Measurements from ENCODE around the gene MBTD1.
A peak's percentile ranks its signal among the peaks of the same experiment; 100 is the strongest.
"Not testable (repeated sequence)": the region's sequence is repeated elsewhere in the genome, so short reads cannot be mapped to it uniquely, and the experiment has no call there.

Gene MBTD1

DNA sequence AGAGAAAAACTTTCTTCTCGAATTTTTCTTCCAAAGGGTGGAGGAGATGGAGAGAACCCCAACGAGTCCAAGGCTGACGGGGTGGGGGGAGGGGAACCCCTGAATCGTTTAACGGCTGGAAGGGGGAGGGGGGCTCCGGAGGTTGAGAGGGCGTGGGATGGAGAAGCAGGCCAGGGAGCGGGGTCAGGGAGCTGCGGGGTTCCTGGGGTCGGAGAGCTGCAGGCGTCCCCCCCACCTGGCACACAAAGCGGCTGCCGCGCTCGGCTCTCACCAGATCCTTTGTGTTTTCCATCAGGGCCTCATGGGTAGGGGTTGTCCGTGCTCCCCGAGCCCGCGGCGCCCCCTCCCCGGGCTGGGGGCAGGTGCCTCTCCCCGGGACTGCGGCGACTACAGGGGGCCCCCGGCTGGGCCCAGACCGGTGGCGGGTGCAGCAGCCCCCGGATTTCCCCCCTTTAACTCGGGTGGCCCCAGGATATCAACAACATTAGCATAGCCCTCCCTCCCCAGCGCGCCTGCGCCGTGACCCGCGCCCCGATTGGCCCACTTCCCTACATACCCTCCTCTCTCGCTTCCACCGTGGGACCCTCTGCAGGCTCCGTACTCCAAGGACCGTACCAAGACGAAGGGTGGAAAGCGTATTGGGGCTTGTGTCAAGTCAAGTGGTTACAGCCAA, at the start of gene MBTD1:
TSS of gene MBTD1 (minus strand) at position 486 of the 673 bp plus-strand sequence. CDS start 34,888 bp downstream, outside the sequence.
- Histone ChIP-seq H3K9ac (ENCODE audit: low read depth, low read length) (peak within 1 kb of the TSS; percentile 99), H3K27me3 (ENCODE audit: insufficient read depth, low read length) (no peaks in the 10 kb centered on the region), H3K36me3 (ENCODE audit: insufficient read depth, low read depth, low read length) (peaks cover 60% of the 10 kb centered on the region), H3K4me3 (ENCODE audit: low read length) (peak within 1 kb of the TSS; percentile 100), H3K27ac (ENCODE audit: low read length) (peak within 1 kb of the TSS; percentile 100), H3K9me3 (ENCODE audit: insufficient read depth, low read depth, low read length) (no peaks in the 10 kb centered on the region), H3K4me1 (ENCODE audit: insufficient read depth, low read length) (peaks cover 5% of the 10 kb centered on the region; the same call in 1 of the 2 replicates)

DNA sequence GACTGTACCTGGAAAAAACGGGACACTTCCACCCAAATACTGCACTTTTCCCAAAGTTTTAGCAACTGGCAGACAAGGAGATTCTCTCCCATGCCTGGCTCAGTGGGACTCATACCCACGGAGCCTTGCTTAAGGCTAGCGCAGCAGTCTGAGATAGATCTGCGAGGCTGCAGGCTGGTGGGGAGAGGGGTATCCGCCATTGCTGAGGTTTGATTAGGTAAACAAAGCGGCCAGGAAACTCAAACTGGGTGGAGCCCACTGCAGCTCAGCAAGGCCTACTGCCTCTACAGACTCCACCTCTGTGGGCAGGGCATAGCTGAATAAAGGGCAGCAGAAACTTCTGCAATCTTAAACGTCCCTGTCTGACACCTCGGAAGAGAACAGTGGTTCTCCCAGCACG, 45.3 kb upstream of the MBTD1 start:
- no peaks in the 10 kb centered on the region for H3K36me3 ChIP-seq (ENCODE audit: insufficient read depth, low read depth, low read length)
- H3K9me3 ChIP-seq (ENCODE audit: insufficient read depth, low read depth, low read length) = peaks cover 9% of the 10 kb centered on the region; the same call in 1 of the 2 replicates
- peaks cover 15% of the 10 kb centered on the region; the same call in 1 of the 2 replicates for H3K4me1 ChIP-seq (ENCODE audit: insufficient read depth, low read length)
- H3K4me3 ChIP-seq (ENCODE audit: low read length) = no peak overlapping the region
- no peak overlapping the region for H3K27ac ChIP-seq (ENCODE audit: low read length)
- no peaks in the 10 kb centered on the region for H3K27me3 ChIP-seq (ENCODE audit: insufficient read depth, low read length)
- H3K9ac ChIP-seq (ENCODE audit: low read depth, low read length) = no peak overlapping the region

DNA sequence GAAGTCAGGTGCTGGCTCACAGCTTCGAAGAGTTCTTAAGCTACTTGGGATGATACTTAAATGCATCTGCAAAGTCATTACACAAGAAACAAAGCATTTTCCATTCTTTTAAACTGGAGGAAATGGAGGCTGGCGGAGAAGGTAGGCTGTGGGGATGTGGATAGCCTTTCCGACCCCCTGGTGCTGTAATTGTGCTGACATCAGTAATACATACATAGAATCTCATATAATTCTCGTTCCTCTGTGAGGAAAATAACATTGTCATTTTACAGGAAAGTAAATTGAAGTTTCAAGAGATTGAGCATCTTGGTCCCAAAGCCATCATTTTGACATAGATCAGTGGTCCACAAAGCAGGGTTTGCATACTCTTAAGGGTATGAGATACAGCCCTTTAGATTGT, 40.0 kb upstream of the MBTD1 start:
- peaks cover 15% of the 10 kb centered on the region; the same call in 1 of the 2 replicates for H3K4me1 ChIP-seq (ENCODE audit: insufficient read depth, low read length)
- H3K9ac ChIP-seq (ENCODE audit: low read depth, low read length) = no peak overlapping the region
- no peak overlapping the region for H3K4me3 ChIP-seq (ENCODE audit: low read length)
- H3K36me3 ChIP-seq (ENCODE audit: insufficient read depth, low read depth, low read length) = peaks cover 34% of the 10 kb centered on the region
- H3K27ac ChIP-seq (ENCODE audit: low read length) = no peak overlapping the region
- no peaks in the 10 kb centered on the region for H3K27me3 ChIP-seq (ENCODE audit: insufficient read depth, low read length)
- 0 out of 2 replicates have a peak, but pooled peaks cover 1% of the 10 kb centered on the region for H3K9me3 ChIP-seq (ENCODE audit: insufficient read depth, low read depth, low read length)

DNA sequence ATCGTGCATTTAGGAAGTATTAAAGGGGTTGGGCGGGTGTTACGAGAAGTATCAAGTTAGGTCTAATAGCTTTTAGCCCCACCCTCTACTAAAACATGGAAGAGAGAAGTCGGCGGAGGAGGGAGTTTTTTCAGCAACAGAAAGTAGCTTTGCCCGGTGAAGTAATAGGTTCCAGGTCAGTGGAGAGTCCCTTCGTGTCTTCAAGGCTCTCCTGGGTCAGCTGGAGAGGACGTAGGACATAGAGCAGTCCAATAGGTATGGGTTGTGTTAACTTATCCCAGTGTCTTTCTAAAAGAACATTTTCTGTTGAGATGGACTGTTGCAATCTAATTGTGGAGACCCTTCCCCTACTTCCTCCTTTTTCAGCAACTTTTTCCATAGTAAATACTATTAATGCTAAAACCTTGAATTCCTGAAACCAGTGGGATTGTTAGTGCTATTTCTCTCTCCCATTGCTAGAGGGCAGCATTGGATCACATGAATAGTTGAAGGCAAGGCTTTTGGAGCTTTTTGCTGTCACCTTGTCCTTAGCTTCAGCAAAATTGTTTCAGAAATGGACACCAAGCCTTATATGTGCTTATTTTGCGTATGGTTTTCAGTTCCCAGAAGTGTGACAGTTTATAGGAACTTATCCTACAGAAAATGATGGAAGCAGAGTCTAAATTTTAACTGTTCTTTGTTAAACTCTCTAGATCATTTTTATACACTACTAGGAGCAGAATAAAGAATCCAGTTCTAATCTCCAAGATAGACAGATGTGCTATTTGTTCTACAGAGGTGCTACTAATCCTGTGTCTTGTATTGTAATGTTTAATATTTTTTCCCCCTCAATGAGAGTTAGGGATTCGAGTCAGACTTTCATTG, 38.9 kb upstream of the MBTD1 start:
- H3K9ac ChIP-seq (ENCODE audit: low read depth, low read length) = no peak overlapping the region
- H3K27me3 ChIP-seq (ENCODE audit: insufficient read depth, low read length) = no peaks in the 10 kb centered on the region
- no peak overlapping the region for H3K4me3 ChIP-seq (ENCODE audit: low read length)
- peaks cover 41% of the 10 kb centered on the region for H3K36me3 ChIP-seq (ENCODE audit: insufficient read depth, low read depth, low read length)
- no peak overlapping the region for H3K27ac ChIP-seq (ENCODE audit: low read length)
- peaks cover 15% of the 10 kb centered on the region; the same call in 1 of the 2 replicates for H3K4me1 ChIP-seq (ENCODE audit: insufficient read depth, low read length)
- no peaks in the 10 kb centered on the region for H3K9me3 ChIP-seq (ENCODE audit: insufficient read depth, low read depth, low read length)

DNA sequence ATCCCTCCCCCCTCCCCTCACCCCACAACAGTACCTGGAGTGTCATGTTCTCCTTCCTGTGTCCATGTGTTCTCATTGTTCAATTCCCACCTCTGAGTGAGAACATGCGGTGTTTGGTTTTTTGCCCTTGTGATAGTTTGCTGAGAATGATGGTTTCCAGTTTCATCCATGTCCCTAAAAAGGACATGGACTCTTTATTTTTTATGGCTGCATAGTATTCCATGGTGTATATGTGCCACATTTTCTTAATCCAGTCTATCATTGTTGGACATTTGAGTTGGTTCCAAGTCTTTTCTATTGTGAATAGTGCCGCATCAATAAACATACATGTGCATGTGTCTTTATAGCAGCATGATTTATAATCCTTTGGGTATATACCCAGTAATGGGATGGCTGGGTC, 34.5 kb upstream of the MBTD1 start:
- H3K36me3 ChIP-seq (ENCODE audit: insufficient read depth, low read depth, low read length) = peaks cover 80% of the 10 kb centered on the region
- not testable (repeated sequence) for H3K4me3 ChIP-seq (ENCODE audit: low read length); H3K9me3 ChIP-seq (ENCODE audit: insufficient read depth, low read depth, low read length); H3K4me1 ChIP-seq (ENCODE audit: insufficient read depth, low read length); H3K27me3 ChIP-seq (ENCODE audit: insufficient read depth, low read length); H3K9ac ChIP-seq (ENCODE audit: low read depth, low read length); H3K27ac ChIP-seq (ENCODE audit: low read length)

DNA sequence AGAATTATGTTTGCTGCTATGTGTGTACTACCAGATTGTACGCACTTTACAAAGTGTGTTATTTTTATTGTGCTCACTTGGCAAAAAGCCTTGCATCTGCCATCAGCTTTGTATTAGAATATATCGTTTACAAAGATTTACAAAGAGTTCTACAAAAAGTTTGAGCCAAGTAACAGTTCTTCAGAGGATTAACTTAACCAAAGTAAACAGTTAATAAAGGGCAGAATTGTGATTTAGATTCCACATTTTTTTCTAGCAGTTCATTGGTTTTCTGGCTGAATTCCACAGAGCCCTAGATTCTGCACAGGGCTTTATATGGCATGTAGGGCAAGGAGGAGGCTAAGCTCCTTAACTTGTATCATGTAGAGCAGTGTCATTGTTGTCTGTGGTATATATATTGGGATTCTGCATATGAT, 29.9 kb upstream of the MBTD1 start:
- no peaks in the 10 kb centered on the region for H3K27me3 ChIP-seq (ENCODE audit: insufficient read depth, low read length)
- no peaks in the 10 kb centered on the region for H3K9me3 ChIP-seq (ENCODE audit: insufficient read depth, low read depth, low read length)
- peaks cover 95% of the 10 kb centered on the region for H3K36me3 ChIP-seq (ENCODE audit: insufficient read depth, low read depth, low read length)
- no peak overlapping the region for H3K9ac ChIP-seq (ENCODE audit: low read depth, low read length)
- no peak overlapping the region for H3K4me3 ChIP-seq (ENCODE audit: low read length)
- peaks cover 9% of the 10 kb centered on the region; the same call in 1 of the 2 replicates for H3K4me1 ChIP-seq (ENCODE audit: insufficient read depth, low read length)
- H3K27ac ChIP-seq (ENCODE audit: low read length) = no peak overlapping the region

DNA sequence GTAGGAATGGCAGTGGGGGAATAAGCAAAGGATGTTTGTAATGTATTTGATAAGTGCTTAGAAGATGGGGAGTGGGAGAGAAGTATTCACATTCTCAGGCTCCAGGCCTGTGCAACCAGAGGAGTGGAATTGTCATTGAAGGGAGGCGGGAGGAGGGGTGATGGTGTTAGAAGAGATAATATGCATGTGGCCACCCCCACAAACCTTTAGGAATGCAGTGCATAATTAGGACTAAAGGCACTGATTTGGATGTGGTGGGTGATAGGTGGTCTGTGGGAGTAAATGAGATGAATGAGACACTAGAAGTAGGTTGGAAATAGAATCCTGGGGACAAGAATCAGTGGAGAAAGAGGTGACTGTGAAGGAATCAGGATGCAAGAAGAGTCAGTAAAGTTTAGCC, 27.6 kb upstream of the MBTD1 start:
- peaks cover 9% of the 10 kb centered on the region; the same call in 1 of the 2 replicates for H3K4me1 ChIP-seq (ENCODE audit: insufficient read depth, low read length)
- peaks cover 97% of the 10 kb centered on the region for H3K36me3 ChIP-seq (ENCODE audit: insufficient read depth, low read depth, low read length)
- no peaks in the 10 kb centered on the region for H3K9me3 ChIP-seq (ENCODE audit: insufficient read depth, low read depth, low read length)
- H3K27me3 ChIP-seq (ENCODE audit: insufficient read depth, low read length) = no peaks in the 10 kb centered on the region
- no peak overlapping the region for H3K9ac ChIP-seq (ENCODE audit: low read depth, low read length)
- no peak overlapping the region for H3K27ac ChIP-seq (ENCODE audit: low read length)
- no peak overlapping the region for H3K4me3 ChIP-seq (ENCODE audit: low read length)

DNA sequence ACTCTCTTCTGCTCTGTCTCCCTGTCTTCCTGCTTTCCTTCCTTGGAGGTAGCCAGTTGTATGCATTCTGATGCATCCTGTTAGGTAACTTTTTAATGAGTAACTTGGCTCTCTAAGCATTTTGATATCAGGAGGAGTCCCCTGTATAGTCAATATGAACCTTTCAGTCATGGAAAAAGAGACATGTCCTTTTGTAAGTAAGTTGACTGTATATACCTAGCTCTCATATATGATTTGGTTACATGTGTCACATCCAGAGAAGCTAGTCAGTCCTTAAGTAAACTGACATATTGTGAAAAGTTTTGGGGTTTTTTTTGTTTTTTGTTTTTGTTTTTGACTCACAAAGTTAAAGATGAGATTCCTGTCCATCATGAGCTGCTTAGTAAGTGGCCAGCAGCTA, 19.3 kb upstream of the MBTD1 start:
- Histone ChIP-seq H3K27me3 (ENCODE audit: insufficient read depth, low read length) (no peaks in the 10 kb centered on the region), H3K4me1 (ENCODE audit: insufficient read depth, low read length) (no peaks in the 10 kb centered on the region), H3K9ac (ENCODE audit: low read depth, low read length) (no peak overlapping the region), H3K4me3 (ENCODE audit: low read length) (no peak overlapping the region), H3K9me3 (ENCODE audit: insufficient read depth, low read depth, low read length) (no peaks in the 10 kb centered on the region), H3K27ac (ENCODE audit: low read length) (no peak overlapping the region), H3K36me3 (ENCODE audit: insufficient read depth, low read depth, low read length) (peaks cover 98% of the 10 kb centered on the region)

DNA sequence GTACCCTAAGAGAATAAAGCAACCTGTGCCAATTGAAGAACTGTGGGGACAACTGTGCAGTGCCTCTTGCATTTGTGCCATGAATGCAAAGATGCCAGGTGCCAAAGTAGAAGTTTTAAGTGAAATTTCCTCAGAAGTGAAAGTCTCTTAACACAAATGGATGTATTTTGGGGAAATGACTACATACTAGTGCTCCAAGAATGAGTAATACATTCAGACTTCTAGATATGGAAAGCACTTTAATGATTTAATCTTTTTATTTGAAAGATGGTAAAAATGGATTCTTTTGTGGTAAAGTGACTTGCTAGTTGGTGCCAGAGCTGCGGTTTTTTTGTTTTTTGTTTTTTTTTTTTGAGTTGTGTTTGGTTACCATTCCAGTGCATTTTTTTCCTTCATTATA, 15.5 kb upstream of the MBTD1 start:
- Histone ChIP-seq H3K36me3 (ENCODE audit: insufficient read depth, low read depth, low read length) (peaks cover 98% of the 10 kb centered on the region), H3K9me3 (ENCODE audit: insufficient read depth, low read depth, low read length) (no peaks in the 10 kb centered on the region), H3K27me3 (ENCODE audit: insufficient read depth, low read length) (no peaks in the 10 kb centered on the region), H3K9ac (ENCODE audit: low read depth, low read length) (no peak overlapping the region), H3K4me3 (ENCODE audit: low read length) (no peak overlapping the region), H3K4me1 (ENCODE audit: insufficient read depth, low read length) (no peaks in the 10 kb centered on the region), H3K27ac (ENCODE audit: low read length) (no peak overlapping the region)

DNA sequence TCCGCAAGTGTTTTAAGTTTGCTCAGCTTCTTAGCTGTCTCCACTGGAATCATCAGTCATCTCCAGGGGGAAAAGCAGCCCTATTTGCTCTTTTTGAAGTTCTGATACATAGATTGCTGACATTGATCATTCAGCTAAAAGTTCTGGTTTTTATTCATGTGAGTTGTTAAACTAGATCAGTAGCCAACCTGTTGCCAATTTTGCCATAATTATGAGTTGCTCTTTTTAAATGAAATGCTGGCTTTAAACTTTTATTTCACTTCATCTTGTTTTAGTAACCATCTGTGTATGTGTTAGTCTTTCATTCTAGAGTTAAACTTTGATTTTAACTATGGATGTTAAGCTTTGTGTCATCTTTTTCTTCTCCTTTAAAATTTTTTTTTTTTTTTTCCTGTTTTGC, 13.0 kb upstream of the MBTD1 start:
- no peaks in the 10 kb centered on the region for H3K4me1 ChIP-seq (ENCODE audit: insufficient read depth, low read length)
- no peaks in the 10 kb centered on the region for H3K27me3 ChIP-seq (ENCODE audit: insufficient read depth, low read length)
- H3K9ac ChIP-seq (ENCODE audit: low read depth, low read length) = no peak overlapping the region
- H3K4me3 ChIP-seq (ENCODE audit: low read length) = no peak overlapping the region
- H3K36me3 ChIP-seq (ENCODE audit: insufficient read depth, low read depth, low read length) = peaks cover 97% of the 10 kb centered on the region
- no peaks in the 10 kb centered on the region for H3K9me3 ChIP-seq (ENCODE audit: insufficient read depth, low read depth, low read length)
- no peak overlapping the region for H3K27ac ChIP-seq (ENCODE audit: low read length)

DNA sequence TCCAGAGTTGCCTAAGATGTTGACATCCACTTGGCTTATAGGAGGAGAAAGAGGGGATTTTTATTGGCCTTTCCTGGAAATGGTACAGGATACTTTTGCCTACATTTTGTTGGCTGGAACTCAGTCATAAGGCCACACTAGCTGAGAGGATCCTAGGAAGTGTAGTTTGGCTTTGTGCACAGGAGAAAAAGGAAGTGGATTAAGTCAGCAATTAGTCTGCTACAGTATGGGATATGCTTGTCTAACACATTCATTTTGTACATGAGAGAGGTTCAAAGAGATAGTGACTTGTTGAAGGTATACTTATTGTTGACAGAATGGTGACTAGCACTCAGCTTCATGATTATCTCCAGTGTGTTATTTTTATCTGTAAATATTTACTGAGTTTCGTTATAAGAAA, 10.8 kb upstream of the MBTD1 start:
- Histone ChIP-seq H3K9ac (ENCODE audit: low read depth, low read length) (no peak overlapping the region), H3K27ac (ENCODE audit: low read length) (no peak overlapping the region), H3K27me3 (ENCODE audit: insufficient read depth, low read length) (no peaks in the 10 kb centered on the region), H3K4me1 (ENCODE audit: insufficient read depth, low read length) (no peaks in the 10 kb centered on the region), H3K4me3 (ENCODE audit: low read length) (no peak overlapping the region), H3K9me3 (ENCODE audit: insufficient read depth, low read depth, low read length) (no peaks in the 10 kb centered on the region), H3K36me3 (ENCODE audit: insufficient read depth, low read depth, low read length) (peaks cover 97% of the 10 kb centered on the region)

DNA sequence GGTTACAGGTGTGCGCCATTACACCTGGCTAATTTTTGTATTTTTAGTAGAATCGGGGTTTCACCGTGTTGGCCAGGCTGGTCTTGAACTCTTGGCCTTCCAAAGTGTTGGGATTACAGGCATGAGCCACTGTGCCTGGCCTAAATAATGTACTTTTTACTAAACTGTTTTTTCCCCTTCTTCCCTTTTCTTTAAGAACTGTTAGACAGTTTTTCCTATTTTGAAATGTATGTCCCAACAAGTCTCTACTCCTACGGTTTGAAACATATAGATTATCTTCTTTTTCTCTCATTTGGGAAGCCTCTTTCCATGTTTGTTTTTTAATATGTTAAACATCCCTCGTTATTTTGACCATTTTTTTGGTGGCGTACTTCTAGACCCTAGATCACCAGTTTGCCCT, 10.1 kb upstream of the MBTD1 start:
- peaks cover 97% of the 10 kb centered on the region for H3K36me3 ChIP-seq (ENCODE audit: insufficient read depth, low read depth, low read length)
- no peak overlapping the region for H3K4me3 ChIP-seq (ENCODE audit: low read length)
- no peaks in the 10 kb centered on the region for H3K9me3 ChIP-seq (ENCODE audit: insufficient read depth, low read depth, low read length)
- H3K27me3 ChIP-seq (ENCODE audit: insufficient read depth, low read length) = no peaks in the 10 kb centered on the region
- no peak overlapping the region for H3K9ac ChIP-seq (ENCODE audit: low read depth, low read length)
- no peak overlapping the region for H3K27ac ChIP-seq (ENCODE audit: low read length)
- no peaks in the 10 kb centered on the region for H3K4me1 ChIP-seq (ENCODE audit: insufficient read depth, low read length)
